GM19025 (cell line): ENCODE results near the gene CCR9.

ENCODE experiments used
- ATAC-seq: cut with Tn5 transposase; IDR thresholded peaks from one replicate; pipeline ENCODE4 v1.9.1; 2021; ENCODE audit warnings: mild to moderate bottlenecking, low read depth, moderate library complexity; ENCODE audit not compliant: unreplicated experiment

Gene CCR9

GRCh38 chr3:45906681-45907407 lies 20.5 kb downstream of the CCR9 start:
- ATAC-seq: no peak

GRCh38 chr3:45907769-45908705 lies 21.7 kb downstream of the CCR9 start:
- ATAC-seq: no peak

DNA sequence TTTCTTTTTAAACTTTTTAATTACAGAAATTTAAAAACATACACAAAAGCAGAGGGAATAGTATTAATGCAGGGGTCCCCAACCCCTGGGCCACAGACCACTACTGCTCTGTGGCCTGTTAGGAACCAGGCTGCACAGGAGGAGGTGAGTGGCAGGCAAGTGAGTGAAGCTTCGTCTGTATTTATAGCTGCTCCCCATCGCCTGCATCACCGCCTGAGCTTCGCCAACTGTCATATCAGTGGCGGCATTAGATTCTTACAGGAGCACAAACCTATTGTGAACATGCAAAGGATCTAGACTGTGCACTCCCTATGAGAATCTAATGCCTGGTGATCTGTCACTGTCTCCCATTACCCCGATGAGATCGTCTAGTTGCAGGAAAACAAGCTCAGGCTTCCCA lies 22.4 kb downstream of the CCR9 start:
- ATAC-seq: no peak

- ATAC-seq: no peak
Measured at GRCh38 chr3:45909542-45909941, 23.2 kb downstream of the CCR9 start.

- ATAC-seq: no peak
Measured at GRCh38 chr3:45910892-45911291, 24.5 kb downstream of the CCR9 start.

DNA sequence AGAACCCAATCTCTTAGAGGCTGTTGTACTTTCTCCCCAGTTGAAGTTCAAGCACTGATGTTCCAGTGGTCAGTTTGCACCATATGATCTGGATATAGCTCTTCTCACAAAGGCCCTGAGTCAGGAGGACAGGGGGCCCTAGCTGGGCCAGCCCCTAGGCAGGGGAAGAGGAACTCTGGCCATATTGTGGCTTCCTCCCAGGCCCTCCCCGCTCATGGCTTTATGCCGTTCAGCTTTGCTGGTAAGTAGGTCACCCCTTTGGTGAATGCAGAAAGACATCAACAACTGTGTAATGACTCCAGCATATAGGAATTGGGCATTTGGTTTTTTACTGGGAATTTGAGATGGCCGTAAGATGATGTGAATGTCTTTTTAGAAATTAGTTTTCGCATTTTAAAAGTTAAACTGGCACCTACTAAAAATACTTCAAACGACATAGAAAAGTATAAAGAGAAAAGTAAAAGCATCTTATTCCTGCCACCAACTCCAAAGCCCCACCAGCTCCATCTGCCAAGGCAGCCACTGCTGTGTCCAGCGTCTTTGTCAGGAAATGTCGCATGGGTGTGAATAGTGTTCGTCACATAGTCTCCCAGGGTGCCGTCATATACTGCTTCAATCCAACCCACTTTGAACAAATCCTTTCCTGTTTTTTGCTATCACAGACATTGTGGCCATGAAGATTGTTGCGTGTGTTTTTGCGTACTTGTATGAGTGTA lies 25.3 kb downstream of the CCR9 start:
- no peak for ATAC-seq

GRCh38 chr3:45912435-45912834 lies 26.1 kb downstream of the CCR9 start:
- ATAC-seq: no peak

DNA sequence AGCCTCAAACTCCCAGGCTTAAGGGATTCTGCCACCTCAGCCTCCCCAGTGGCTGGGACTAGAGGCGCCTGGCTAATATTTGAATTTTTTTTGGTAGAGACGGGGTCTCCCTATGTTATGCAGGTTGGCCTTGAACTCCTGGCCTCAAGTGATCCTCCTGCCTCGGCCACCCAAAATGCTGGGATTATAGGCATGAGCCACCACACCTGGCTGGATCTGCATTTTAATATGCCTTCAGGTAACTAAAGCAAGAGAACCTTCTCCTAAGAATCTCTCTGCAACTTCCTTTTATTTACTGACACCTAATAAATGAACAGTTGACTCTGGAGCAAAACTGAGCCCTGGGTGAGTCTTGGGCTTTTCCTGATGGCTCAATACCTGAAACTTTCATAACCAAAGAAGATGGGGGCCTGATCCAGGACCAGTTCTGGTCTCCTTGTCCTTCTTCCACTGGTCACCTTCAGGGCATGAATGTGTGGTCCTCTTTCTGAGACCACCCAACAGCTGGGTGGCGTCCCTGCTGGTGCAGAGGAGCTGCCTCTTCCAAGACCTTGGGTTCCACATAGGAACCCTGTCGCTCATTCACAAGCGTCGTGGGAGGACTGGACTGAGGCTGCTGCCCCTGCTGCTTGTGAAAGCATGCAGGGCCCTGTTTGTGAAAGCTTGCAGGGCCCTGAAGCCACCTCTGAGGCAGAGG lies 28.2 kb downstream of the CCR9 start:
- no peak for ATAC-seq

DNA sequence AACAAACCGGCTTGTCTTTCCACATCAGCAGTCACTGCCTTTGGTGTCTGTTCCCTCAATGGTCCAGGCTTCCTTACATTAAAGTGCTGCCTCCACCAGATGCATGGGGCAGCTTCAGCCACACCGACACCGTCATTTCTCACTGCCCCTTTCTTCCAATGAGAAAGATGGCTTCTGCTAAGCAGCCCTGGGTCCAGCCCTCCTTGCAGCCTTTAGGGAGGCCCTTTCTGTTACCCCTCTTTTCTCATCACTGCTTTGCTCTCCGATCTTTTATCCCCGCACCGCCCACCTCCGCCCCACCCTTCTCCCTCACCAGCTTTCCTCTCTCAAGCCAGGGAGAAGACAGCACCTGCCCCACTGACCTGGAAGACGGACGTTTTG lies 28.7 kb downstream of the CCR9 start:
- no peak for ATAC-seq

- peak; percentile 90 for ATAC-seq
Measured at GRCh38 chr3:45915518-45916231, 29.3 kb downstream of the CCR9 start.

GRCh38 chr3:45917146-45917898 lies 31.0 kb downstream of the CCR9 start:
- no peak for ATAC-seq

GRCh38 chr3:45921158-45922038 lies 35.1 kb downstream of the CCR9 start:
- ATAC-seq: no peak

GRCh38 chr3:45922039-45922326 lies 35.6 kb downstream of the CCR9 start:
- ATAC-seq: no peak

GRCh38 chr3:45922950-45923590 lies 36.7 kb downstream of the CCR9 start:
- no peak for ATAC-seq

DNA sequence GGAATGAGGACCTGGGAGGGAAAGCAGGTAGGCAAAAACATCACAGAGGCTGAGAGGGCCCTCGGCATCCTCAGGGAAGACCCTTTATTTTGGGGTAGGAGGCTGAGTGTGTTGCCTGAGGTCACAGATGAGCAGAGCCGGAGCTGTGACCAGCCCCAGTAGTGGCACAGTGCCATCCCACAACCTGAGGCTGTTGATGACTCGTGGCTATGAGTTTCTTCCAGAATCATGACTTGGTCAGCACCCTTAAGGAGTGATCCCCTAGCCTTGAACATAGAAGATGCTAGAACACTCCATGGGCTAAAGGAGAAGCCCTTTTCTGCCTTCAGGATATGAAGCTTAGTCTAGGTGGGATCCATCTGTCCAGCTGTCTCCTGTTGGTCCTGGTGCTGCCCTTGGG lies 37.4 kb downstream of the CCR9 start:
- no peak for ATAC-seq

- no peak for ATAC-seq
Measured at GRCh38 chr3:45927881-45928280, 41.5 kb downstream of the CCR9 start.

- ATAC-seq: no peak
Measured at GRCh38 chr3:45929042-45929679, 42.8 kb downstream of the CCR9 start.

GRCh38 chr3:45931496-45931895 lies 45.2 kb downstream of the CCR9 start:
- no peak for ATAC-seq
